Measurements from ENCODE around the gene ITGA6.

The ITGA6 gene

DNA sequence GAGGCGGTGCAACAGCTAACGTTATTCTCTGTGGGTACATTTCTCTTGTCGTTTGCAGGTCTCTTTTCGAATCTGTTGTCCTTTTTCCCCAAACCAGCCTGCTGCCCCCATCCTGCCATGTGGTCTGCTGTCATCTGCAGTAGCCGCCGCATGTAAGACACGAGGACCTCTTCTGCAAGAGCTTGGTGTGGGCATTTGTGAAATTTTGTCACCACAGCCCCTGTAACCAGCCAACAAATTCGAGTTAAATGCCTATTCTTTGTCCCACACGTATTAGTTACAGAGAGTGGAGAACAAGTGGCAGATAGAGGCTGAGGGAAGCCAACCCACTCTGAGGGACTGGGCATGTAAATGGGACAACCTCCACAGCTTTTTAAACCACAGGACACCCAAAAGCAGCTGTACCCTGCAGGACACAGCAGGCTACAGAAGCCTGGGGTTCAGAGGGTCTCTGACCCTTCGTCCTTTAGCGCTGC lies 35.0 kb downstream of the ITGA6 start:
- no peak for ATAC-seq
- TF ChIP-seq ARNTL (CRISPR knock-in tag; IDR thresholded peaks at IDR 0.05; ENCODE audit: borderline replicate concordance, low read depth) = no peak
- TF ChIP-seq OSR1 (CRISPR knock-in tag; IDR thresholded peaks at IDR 0.05) = no peak
- TF ChIP-seq, protein P1, sequence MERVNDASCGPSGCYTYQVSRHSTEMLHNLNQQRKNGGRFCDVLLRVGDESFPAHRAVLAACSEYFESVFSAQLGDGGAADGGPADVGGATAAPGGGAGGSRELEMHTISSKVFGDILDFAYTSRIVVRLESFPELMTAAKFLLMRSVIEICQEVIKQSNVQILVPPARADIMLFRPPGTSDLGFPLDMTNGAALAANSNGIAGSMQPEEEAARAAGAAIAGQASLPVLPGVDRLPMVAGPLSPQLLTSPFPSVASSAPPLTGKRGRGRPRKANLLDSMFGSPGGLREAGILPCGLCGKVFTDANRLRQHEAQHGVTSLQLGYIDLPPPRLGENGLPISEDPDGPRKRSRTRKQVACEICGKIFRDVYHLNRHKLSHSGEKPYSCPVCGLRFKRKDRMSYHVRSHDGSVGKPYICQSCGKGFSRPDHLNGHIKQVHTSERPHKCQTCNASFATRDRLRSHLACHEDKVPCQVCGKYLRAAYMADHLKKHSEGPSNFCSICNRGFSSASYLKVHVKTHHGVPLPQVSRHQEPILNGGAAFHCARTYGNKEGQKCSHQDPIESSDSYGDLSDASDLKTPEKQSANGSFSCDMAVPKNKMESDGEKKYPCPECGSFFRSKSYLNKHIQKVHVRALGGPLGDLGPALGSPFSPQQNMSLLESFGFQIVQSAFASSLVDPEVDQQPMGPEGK (CRISPR knock-in tag; IDR thresholded peaks at IDR 0.05; ENCODE audit: borderline replicate concordance) = no peak
- no peak for TF ChIP-seq TOX (CRISPR knock-in tag; IDR thresholded peaks at IDR 0.05; ENCODE audit: borderline replicate concordance)
- no peak for TF ChIP-seq TCF4 (CRISPR knock-in tag; IDR thresholded peaks at IDR 0.05; ENCODE audit: borderline replicate concordance)
- TF ChIP-seq, protein P2, sequence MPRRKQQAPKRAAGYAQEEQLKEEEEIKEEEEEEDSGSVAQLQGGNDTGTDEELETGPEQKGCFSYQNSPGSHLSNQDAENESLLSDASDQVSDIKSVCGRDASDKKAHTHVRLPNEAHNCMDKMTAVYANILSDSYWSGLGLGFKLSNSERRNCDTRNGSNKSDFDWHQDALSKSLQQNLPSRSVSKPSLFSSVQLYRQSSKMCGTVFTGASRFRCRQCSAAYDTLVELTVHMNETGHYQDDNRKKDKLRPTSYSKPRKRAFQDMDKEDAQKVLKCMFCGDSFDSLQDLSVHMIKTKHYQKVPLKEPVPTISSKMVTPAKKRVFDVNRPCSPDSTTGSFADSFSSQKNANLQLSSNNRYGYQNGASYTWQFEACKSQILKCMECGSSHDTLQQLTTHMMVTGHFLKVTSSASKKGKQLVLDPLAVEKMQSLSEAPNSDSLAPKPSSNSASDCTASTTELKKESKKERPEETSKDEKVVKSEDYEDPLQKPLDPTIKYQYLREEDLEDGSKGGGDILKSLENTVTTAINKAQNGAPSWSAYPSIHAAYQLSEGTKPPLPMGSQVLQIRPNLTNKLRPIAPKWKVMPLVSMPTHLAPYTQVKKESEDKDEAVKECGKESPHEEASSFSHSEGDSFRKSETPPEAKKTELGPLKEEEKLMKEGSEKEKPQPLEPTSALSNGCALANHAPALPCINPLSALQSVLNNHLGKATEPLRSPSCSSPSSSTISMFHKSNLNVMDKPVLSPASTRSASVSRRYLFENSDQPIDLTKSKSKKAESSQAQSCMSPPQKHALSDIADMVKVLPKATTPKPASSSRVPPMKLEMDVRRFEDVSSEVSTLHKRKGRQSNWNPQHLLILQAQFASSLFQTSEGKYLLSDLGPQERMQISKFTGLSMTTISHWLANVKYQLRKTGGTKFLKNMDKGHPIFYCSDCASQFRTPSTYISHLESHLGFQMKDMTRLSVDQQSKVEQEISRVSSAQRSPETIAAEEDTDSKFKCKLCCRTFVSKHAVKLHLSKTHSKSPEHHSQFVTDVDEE (CRISPR knock-in tag; IDR thresholded peaks at IDR 0.05) = no peak
- TF ChIP-seq ISL1 (CRISPR knock-in tag; IDR thresholded peaks at IDR 0.05) = no peak
- no peak for TF ChIP-seq ZFP3 (CRISPR knock-in tag; IDR thresholded peaks at IDR 0.05)
- no peak for TF ChIP-seq BACH2 (CRISPR knock-in tag; IDR thresholded peaks at IDR 0.05; ENCODE audit: borderline replicate concordance)

DNA sequence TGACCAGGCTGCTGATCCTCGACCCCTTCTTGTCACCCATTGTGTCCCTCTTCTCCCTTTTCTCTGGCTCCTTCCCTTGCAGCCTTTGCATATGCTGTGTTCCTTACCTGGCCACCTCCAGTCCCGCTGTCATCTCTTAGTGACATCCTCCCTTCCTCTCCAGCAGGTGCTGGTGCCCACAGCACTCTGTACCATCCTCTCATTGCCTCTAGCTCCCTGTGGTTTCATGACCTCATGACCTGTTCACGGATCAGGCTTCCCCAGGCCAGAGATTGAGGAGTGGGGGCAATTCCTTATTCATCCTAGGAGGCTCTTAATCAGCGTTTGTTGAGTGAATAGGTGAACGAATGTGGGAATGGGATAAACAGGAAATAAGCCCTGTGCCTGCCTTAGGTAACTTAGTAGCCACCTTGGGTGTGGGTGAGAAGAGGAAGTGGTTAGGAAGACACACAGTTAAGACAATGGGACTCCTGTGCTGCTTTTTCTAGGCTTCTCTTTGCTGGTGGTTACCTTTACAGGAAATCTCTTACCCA lies 35.5 kb downstream of the ITGA6 start:
- TF ChIP-seq, protein P3, sequence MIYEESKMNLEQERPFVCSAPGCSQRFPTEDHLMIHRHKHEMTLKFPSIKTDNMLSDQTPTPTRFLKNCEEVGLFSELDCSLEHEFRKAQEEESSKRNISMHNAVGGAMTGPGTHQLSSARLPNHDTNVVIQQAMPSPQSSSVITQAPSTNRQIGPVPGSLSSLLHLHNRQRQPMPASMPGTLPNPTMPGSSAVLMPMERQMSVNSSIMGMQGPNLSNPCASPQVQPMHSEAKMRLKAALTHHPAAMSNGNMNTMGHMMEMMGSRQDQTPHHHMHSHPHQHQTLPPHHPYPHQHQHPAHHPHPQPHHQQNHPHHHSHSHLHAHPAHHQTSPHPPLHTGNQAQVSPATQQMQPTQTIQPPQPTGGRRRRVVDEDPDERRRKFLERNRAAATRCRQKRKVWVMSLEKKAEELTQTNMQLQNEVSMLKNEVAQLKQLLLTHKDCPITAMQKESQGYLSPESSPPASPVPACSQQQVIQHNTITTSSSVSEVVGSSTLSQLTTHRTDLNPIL (CRISPR knock-in tag; IDR thresholded peaks at IDR 0.05; ENCODE audit: low read depth) = no peak
- no peak for TF ChIP-seq ZNF8 (CRISPR knock-in tag; IDR thresholded peaks at IDR 0.05)
- no peak for TF ChIP-seq TCF4 (CRISPR knock-in tag; IDR thresholded peaks at IDR 0.05; ENCODE audit: borderline replicate concordance)
- TF ChIP-seq ISL1 (CRISPR knock-in tag; IDR thresholded peaks at IDR 0.05) = no peak
- no peak for TF ChIP-seq ZFP3 (CRISPR knock-in tag; IDR thresholded peaks at IDR 0.05)
- no peak for TF ChIP-seq OSR1 (CRISPR knock-in tag; IDR thresholded peaks at IDR 0.05)
- no peak for TF ChIP-seq SNAI2 (CRISPR knock-in tag; IDR thresholded peaks at IDR 0.05)
- no peak for TF ChIP-seq ZC3H10 (CRISPR knock-in tag; IDR thresholded peaks at IDR 0.05)
- TF ChIP-seq PPARA (CRISPR knock-in tag; IDR thresholded peaks at IDR 0.05; ENCODE audit: borderline replicate concordance) = no peak
- TF ChIP-seq, protein P2 (CRISPR knock-in tag; IDR thresholded peaks at IDR 0.05) = no peak
- TF ChIP-seq RARB (CRISPR knock-in tag; IDR thresholded peaks at IDR 0.05) = no peak
- no peak for TF ChIP-seq ZNF565 (CRISPR knock-in tag; conservative IDR thresholded peaks at IDR 0.05; ENCODE audit: low read depth)
- TF ChIP-seq GLIS3 (CRISPR knock-in tag; IDR thresholded peaks at IDR 0.05) = no peak
- TF ChIP-seq, protein P1 (CRISPR knock-in tag; IDR thresholded peaks at IDR 0.05; ENCODE audit: borderline replicate concordance) = no peak
- no peak for TF ChIP-seq CSDC2 (CRISPR knock-in tag; IDR thresholded peaks at IDR 0.05)
- no peak for ATAC-seq
